Measurements from ENCODE around the gene TWIST2. TPM values are rescaled to one million over a fixed set of nuclear protein-coding genes. Genes with fewer than 3 reads are reported as not detected.

Gene TWIST2
- total and polyA plus RNA-seq, 2 donors from 2014 or later, result 0.56 to 1.4 TPM

GRCh38 chr2:238948765-238949641, 101.1 kb downstream of the TWIST2 start:
- Histone ChIP-seq H3K27ac (ENCODE audit: low read depth in 2 of 2, low read length in 2 of 2) (no peak overlapping the region), H3K36me3 (ENCODE audit: control insufficient read depth in 2 of 3, insufficient read depth in 3 of 3, low read length in 3 of 3) (no peaks in the 10 kb centered on the region), H3K9me3 (ENCODE audit: control insufficient read depth in 2 of 3, insufficient read depth in 1 of 3, low read length in 3 of 3) (no peaks in the 10 kb centered on the region), H3K9ac (ENCODE audit: low read length in 3 of 3) (no peak overlapping the region), H3K27me3 (ENCODE audit: control insufficient read depth, insufficient read depth, low read length) (no peaks in the 10 kb centered on the region), H3K4me1 (ENCODE audit: control insufficient read depth in 2 of 3, insufficient read depth in 2 of 3, low read depth in 1 of 3, low read length in 3 of 3) (peaks cover 0 to 2% (median 0%) of the 10 kb centered on the region in 3 donors), H3K4me3 (ENCODE audit: low read length in 3 of 3) (no peak overlapping the region)
- no peak for DNase-seq
- no peak for FAIRE-seq
- intact Hi-C loops (cut with DNase I), result no loop called here
- no peak for TF ChIP-seq CTCF (IDR thresholded peaks at IDR 0.05; ENCODE audit: borderline replicate concordance, extremely low read depth, insufficient read depth)

GRCh38 chr2:238949710-238950345, 101.9 kb downstream of the TWIST2 start:
- no peak for DNase-seq
- no peaks in the 10 kb centered on the region for H3K36me3 ChIP-seq (ENCODE audit: control insufficient read depth in 2 of 3, insufficient read depth in 3 of 3, low read length in 3 of 3)
- peaks cover 0 to 2% (median 0%) of the 10 kb centered on the region in 3 donors for H3K4me1 ChIP-seq (ENCODE audit: control insufficient read depth in 2 of 3, insufficient read depth in 2 of 3, low read depth in 1 of 3, low read length in 3 of 3)
- H3K4me3 ChIP-seq (ENCODE audit: low read length in 3 of 3), result no peak overlapping the region
- H3K9ac ChIP-seq (ENCODE audit: low read length in 3 of 3), result no peak overlapping the region
- no peak overlapping the region for H3K27ac ChIP-seq (ENCODE audit: low read depth in 2 of 2, low read length in 2 of 2)
- TF ChIP-seq CTCF (IDR thresholded peaks at IDR 0.05; ENCODE audit: borderline replicate concordance, extremely low read depth, insufficient read depth), result no peak
- FAIRE-seq, result no peak
- intact Hi-C loops (cut with DNase I), result no loop called here
- no peaks in the 10 kb centered on the region for H3K9me3 ChIP-seq (ENCODE audit: control insufficient read depth in 2 of 3, insufficient read depth in 1 of 3, low read length in 3 of 3)
- H3K27me3 ChIP-seq (ENCODE audit: control insufficient read depth, insufficient read depth, low read length), result no peaks in the 10 kb centered on the region

- no peak for FAIRE-seq
- H3K27me3 ChIP-seq (ENCODE audit: control insufficient read depth, insufficient read depth, low read length), result no peaks in the 10 kb centered on the region
- H3K4me1 ChIP-seq (ENCODE audit: control insufficient read depth in 2 of 3, insufficient read depth in 2 of 3, low read depth in 1 of 3, low read length in 3 of 3), result peaks cover 0 to 3% (median 2%) of the 10 kb centered on the region in 3 donors
- H3K36me3 ChIP-seq (ENCODE audit: control insufficient read depth in 2 of 3, insufficient read depth in 3 of 3, low read length in 3 of 3), result no peaks in the 10 kb centered on the region
- no peak overlapping the region for H3K27ac ChIP-seq (ENCODE audit: low read depth in 2 of 2, low read length in 2 of 2)
- no peak for DNase-seq
- no peaks in the 10 kb centered on the region for H3K9me3 ChIP-seq (ENCODE audit: control insufficient read depth in 2 of 3, insufficient read depth in 1 of 3, low read length in 3 of 3)
- H3K9ac ChIP-seq (ENCODE audit: low read length in 3 of 3), result no peak overlapping the region
- no peak overlapping the region for H3K4me3 ChIP-seq (ENCODE audit: low read length in 3 of 3)
- intact Hi-C loops (cut with DNase I), result no loop called here
- TF ChIP-seq CTCF (IDR thresholded peaks at IDR 0.05; ENCODE audit: borderline replicate concordance, extremely low read depth, insufficient read depth), result no peak
Measured at GRCh38 chr2:238950551-238950950, 102.7 kb downstream of the TWIST2 start.
